T1000 (cell line): ENCODE measurements around the gene GLRX5.
A peak's percentile ranks its signal among the peaks of the same experiment; 100 is the strongest.

Experiments used
- DNase-seq: peaks from one replicate; lab custom pipeline; 2025; ENCODE audit warnings: mixed read lengths; lab: John Stamatoyannopoulos, UW

GLRX5 gene

DNA sequence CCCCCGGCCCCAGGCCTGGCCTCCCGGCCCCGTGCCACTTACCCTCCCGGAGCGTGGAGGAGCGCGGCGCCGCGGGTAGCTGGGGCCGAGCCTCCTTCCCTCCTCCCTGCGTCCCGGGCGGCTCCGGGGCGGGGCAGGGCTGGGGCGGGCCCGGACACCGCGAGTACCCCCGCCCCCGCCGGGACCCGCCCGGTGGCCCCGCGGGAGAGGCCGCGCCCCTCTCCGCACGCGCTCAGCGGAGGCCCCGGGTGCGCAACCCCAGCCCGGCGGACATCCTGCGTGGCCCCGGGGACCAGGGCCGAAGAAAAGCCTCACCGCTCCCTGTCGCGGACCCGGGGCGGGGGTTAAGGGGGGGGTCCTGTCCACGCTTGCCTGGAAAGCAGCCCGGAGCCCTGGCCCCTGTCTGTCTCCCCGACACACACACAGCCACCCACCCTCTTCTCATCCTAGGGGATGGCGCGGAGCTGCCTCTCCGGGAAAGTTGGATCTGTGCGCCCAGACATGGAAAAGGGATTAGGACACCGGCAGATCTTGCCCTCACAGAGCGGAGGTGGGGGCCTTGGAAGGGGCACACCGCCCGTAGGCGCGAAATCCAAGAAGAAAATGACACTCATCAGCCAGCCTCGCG, 18.2 kb upstream of the GLRX5 start, which contains the start of gene SYNE3:
SYNE3 (minus strand) TSS at position 97 of the 628 bp plus-strand sequence. CDS start 40,829 bp downstream, outside the sequence.
- no peak for DNase-seq

DNA sequence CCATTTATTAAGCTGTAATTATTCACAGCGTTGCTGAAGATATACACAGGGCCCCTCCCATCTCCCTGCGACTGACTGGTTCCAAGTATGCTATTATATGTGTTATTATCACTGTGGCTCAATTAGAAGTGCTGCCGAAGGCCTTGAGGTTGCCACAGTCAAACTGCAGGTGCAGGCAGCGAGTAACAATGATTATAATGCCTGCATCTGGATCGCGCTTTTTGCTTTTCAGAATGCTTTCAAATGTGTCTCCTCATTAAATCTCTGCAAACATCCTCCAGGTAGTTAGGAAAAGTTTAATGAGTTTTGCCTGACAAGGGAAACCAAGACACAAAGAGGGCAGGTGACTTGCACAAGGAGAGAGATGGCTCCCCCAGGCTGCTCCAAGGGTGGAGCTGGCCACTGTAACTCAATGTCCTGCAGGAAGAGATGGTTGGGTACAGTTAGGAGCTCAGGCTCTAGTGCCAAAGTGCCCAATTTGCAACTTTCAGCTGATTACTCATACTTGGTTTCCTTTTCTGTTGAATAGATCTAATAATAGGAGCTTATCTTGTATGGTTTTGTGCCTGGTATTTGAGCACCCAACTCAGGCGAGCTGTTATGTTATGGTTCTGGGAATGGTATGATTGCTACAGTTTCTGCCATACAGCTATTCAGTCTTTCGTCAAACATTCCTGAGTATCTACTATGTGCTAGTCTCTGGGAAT, 16.7 kb upstream of the GLRX5 start:
- DNase-seq: no peak

DNA sequence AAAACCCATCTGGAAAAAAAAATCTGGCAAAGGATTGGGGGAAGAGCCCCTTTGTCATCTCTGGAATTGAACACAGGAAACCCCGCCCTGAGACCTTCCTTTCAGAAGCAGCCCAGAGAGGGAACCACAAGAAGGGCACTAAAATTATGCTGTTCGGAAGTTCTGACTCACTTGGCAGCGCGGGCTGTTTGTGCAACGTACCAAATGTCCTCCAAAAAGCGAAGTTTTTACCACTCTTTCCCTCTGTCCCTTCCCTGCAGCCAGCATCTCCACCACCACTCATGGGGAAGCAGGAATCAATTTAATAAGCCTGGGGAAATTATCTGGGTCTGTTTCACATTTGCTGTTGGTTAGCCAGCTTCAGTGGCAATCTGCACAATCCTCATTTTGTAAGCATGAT, 15.2 kb upstream of the GLRX5 start:
- peak; percentile 34 for DNase-seq

DNA sequence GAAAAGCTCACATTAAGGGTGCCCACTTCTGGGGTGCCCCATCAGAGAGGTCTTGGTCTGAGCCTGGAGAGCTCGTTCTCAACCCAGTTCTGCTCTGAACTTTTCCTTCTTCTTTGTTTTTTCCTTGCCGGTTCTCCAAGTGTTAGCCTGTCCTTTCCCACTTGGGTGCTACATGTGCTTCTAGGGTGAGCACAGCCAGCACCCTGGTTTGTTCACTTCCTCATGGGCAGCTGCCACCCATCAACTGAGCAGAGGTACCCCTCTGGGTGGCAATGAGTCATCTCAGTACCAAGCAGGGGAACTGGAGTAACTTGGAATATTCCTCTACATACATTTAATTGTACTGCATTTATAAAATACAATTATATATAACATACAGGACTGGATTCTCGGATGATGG, 14.5 kb upstream of the GLRX5 start:
- no peak for DNase-seq

DNA sequence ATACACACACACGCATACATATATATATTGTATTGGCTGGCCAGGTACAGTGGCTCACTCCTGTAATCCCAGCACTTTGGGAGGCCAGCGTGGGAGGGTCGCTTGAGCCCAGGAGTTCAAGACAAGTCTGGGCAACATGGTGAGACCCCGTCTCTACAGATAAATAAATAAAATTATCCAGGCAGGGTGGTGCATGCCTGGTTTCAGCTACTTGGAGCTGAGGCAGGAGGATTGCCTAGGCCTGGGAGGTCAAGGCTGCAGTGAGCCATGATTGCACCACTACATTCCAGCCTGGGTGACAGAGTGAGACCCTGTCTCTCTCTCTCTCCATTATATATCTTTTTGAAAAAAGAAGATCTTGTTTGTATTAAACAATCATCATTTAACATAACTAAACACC, 13.8 kb upstream of the GLRX5 start:
- DNase-seq: no peak

DNA sequence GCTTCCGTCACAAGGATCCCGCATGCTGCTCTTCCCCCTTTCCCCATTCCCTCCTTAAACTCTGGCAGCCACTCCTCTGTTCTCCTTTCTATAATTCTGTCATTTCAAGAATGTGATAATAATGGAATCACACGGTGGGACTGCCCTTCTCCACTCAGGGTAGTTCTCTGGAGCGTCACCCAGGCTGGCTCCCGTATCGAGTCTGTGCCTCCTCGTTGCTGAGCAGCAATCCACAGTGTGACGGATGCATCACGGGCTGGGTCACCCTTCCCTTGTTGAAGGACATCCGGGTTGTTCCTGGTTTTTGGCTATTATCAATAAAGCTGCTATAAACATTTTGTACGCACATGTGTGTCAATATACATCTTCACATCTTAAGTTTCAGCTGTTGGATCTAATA, 12.7 kb upstream of the GLRX5 start:
- DNase-seq: no peak

DNA sequence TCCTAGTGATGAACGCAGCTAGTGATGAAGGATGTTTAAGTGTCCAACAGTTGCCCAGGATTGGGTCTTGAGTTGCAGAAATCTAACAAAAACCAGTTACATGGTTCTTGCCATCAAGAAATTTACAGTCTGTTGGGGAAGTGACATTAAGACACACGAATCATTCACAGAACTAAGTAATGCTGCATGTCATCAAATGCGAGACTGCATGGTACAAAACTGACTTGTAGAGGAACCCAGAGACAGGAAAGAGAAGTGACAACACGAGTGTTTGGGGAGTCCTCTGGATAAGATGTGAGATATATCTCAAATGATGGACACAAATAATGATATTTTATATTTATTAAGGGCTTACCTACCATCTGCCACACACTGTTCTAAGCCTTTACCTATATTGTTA, 12.3 kb upstream of the GLRX5 start:
- DNase-seq: no peak

DNA sequence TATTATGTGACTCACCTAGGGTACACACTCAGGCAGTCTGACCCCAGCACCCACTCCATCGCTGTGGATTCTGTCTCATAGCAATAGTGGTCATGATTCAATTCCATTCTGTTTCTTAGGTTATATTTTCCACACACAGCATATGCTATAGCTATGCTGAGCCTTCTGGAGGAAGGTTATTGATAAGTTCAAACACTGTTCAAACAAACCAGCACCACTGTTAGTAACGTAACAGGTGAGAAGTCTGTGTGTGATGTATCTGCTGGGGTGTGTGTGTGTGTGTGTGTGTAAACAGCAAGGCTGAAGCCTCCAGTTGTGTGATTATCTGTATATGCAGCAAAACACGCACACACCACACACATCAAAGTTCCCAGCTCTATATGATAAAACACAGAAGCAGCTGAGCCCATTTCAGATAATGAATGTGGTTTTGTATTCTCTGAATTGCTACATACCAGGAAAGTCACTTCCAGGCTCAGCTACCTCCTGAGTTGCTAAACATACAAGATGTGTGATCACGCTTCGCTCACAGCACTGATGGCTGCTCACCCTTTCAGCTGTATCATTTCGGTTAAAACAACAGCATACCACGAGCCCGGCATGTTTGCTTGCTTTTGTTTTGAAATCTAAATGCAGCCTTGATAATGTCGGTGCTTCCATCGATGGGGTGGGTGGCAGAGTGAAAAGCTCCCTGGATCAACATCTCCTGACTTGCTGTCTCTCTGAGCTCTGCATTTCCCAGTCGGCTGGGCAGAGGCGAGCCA, 11.6 kb upstream of the GLRX5 start:
- no peak for DNase-seq

DNA sequence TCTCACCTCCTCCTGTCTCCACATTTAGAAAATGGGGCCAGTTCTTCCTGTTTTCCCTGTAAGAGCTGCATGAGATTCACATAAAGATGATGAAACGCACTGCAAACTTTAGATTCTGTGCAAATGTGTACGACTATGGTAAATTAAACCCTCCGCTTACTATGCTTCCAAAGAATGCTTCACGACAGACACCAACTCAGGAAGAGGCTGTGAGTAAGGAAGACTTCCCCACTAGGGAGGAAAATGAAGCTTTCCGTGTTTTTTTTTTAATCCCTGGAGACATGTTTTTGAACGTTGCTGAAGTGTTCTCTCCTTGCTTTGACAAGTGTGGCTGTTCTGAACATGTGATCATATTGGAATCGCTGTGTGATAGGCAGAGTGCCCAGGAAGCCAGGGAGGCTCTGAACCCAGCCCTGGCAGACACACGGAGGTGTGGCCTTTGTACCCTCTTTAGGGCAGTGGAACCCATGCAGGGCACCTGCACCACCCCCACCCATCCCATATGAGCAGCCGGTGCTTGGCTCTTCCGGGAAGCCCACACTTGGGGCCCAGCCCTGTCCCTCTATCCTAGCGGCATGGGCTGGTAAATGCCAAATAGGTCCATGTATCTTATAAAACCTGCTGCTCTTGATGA, 10.9 kb upstream of the GLRX5 start:
- DNase-seq: peak; percentile 11

DNA sequence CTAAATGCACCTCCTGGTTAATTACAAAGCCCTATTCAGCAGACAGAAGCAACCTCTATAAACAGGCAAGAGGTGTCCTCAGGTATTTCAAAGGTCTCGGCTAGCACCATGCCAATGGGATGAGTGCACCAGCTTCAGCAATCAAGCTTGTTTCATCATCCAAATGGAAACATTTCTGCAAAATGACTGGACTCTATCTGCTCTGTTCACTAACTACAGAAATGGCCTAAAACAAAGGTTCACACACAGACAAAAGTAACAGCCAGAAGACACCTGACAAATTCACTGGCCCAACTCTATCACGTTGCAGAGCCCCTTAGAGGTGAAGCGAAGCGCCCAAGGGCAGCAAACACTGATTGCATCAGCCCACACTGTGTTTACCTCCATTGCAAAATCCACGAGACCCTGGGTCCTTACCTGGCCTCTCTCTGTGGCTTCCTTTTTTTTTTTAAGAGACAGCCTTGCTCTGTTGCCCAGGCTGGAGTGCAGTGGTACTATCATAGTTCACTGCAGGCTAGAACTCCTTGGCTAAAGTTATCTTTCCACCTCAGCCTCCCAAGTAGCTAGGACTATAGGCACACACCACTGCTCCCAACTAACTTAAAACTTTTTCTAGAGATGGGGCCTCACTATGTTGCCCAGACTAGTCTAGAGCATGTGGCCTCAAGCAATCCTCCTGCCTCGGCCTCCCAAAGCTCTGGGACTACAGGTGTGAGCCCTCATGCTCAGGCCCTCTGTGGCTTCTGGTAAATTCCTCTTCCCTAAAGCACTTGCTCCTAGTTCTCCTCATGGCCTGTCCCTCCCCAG, 9.9 kb upstream of the GLRX5 start:
- DNase-seq: no peak

DNA sequence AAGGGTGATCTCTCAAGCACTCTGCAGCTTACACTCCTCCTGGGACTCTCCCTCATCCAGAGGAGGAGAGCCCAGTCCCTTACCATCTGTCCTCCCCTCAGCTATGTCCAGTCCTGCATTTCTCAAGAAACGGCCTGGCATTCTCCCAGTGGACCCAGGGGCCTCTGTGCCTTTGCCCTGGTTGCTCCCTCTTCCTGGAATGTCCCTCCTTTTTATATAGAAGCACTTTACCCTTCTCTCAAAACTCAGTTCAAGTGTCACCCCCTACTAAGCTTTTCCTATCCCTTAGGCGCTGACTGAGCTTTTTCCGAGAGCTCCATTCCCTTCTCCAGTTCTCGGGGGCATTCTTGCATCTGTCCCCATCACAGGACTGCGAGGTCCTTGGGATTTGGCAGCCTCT, 8.9 kb upstream of the GLRX5 start:
- DNase-seq: no peak

DNA sequence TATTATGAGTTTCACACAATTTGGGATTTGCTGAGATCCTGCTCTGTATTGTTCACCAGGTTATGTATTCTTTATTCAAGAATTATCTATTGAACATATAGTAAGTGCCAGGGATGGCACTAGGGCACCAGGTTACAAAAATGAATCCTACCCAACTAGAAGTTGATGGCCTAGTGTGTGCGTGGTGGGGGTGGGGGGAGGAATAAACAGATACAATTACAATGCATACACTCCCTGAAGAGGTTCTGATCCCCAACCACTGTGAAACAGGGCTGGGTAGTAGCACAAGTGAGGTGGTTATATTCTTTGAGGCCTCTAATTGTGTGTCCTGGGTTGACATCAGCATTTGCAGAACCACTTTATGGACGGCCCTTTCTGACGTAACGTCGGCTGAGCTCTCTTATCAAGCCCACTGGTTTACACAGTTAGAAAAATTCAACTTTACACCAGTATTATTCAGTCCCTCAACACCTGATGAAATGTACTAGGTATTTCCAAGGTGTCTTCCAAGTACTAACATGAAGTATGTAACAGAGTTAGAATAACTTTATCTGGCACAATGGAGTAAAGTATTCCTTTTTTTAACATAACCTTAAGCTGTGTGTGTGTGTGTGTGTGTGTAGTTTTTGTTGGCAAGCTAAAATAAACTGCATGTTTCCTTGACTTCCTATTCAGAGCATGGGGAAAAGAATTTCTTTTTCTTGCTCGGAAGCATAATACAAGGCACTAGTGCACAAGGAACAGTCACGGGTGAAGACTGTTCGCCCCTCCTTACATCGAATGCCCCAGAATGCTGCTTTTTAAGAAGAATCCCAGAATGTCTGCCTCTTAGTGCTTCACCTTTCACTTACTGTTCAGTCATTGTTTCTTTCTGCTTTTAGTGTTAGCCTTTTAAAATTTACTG, 8.1 kb upstream of the GLRX5 start:
- no peak for DNase-seq

DNA sequence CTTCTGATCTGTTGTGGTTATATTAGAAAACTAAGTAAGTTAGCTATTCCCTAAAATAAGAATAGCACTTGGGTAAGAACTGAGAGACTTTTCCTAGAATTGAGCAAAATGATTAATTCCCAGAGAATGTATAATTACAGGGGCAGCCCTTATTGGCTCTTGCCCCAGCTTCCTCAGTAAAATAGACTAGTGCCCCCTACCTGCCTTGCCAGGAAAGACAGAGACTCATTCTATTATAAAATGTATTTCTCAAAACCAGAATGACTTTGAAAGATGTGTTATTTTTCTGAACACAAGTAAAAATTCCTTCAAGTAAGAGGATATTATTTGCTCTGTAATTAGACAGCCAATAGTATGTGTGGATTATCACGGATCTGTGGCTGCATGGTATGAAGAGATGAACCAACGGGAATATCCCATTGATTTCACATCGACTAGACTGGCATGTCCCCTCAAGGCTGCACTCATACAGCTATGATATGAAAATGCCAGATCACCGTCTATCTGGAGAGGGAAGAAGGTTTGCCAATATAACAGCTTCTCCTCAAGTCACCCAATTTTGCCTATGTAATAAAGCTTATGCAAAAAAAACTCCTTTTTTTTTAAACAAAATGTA, 7.4 kb upstream of the GLRX5 start:
- DNase-seq: peak; percentile 10

DNA sequence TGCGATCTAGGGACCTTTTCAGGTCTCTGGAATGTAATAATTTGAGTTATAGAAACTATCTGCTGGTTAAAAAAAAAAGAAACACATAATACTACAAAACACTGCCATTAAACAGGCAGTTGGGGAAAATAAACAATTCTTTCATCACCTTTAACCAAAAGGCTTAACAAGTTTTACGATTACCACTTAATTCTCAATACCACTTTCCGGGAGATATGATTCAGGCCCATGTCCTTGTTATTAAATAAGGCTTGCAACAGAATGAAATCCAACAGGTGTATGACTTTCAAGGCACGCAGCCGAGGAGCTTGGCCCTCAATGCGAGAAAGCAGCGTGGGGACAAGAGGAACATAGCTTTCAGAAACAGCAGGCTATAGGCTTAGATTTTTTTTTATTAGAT, 5.6 kb upstream of the GLRX5 start:
- DNase-seq: no peak

DNA sequence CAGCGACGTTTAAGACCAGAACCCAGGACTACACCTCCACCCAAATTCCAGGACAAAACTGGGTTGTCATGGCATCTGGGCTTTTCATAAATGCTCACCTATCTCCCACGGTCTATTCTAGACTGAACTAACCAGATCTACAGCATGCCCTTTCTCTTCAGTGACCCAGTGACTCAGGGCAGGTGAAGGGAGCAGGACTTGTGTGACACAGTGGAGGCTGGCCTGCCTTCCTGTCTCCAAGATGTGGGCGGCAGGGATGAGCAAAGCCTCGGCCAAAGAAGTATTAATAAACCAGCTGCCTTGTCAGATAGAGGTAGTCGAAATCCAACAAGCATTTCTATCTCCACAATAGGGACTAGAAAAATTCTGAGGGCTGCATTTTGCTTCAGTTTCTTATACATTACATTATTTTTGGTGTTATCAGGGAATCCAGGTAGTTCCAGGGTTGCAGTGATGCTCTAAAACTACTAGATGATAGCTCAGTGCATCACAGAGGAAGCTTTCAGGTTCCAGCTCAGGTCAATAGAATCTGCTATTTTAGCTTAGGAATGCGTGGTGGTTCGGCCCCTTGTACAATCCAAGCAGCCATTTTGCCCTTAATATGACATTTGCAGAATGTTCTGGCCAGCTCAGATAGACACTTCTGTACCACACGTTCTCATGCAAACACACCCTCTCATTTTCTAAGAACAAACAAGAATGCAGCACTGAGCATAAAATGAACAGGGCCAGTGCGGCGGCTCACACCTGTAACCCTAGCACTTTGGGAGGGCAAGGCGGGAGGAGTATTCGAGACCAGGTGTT, 4.2 kb upstream of the GLRX5 start:
- no peak for DNase-seq

DNA sequence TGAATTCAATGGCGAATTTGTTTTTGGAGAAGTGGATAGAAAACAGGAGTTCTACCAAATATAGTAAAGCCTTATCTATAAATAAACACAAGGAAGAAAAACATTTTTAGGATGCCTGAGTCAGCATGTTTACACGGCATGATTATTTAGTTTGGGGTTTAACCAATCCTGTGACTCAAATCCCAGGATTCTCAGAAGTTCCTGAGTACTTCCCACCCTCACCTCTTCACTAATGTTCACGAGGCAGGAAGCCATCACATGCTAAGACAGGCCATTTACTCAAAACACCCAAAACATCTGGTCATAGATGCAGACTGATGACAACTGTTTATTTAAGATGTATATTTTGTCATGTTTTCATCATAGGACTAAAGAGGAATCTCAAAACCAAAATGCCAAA, 3.4 kb upstream of the GLRX5 start:
- DNase-seq: no peak

DNA sequence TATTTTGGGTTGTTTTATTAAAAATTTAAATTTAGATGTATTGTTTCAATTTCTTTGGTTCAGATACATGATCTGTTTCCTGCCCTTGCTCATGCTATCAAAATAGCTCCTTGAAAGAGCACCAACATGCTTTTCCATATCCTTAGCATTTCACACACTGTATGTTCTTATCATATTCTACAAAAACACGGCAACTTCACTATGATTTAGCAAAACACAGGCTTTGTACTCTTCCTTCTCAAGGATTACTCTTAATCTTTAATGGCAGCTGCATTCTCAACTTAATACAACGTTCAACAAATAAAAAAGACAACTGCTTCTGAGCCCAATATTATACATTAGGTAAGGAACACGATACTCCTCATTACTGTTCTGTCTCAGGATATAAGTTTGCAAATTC, 2.9 kb upstream of the GLRX5 start:
- DNase-seq: no peak

DNA sequence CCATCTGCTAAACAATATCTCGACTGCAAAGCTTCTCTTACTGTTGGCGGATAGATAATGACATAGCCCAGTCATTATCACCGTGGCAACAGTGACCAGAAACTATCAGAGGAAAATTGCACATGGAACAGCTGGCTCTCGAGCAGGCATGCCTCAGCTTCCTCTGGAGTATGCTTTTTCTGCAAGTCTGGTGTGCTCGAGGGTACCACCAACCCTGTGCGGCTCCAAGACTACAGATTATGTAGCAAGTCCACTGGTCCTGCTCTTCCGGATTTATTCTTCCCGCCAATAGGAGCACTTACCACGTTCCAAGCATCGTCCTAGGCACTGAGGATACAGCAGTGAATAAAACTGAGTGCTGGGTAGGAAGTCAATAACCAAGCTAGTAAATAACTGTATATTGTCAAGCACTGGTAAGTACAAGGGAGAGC, 1.4 kb upstream of the GLRX5 start:
- DNase-seq: no peak

DNA sequence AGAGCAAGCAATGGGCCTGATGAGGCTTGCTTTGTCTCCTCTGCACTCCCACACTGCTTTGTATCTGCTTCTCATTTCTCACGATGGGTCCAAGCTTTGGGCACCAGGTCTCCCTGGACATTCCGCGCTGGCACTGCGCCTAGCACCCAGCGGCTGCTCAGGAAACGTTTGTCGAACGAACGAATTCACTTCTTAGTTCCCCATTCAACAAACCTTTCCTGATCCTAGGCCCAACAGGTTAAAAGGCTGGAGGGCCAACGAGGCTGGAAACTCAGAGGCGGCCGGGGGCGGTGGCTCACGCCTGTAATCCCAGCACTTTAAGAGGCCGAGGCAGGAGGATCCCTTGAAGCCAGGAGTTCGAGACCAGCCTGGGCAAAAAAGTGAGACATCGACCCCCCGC, 1.0 kb upstream of the GLRX5 start:
- no peak for DNase-seq
